CD14-positive monocyte (primary cell): ENCODE results near the gene KLRF1. TPM values are rescaled to one million over a fixed set of nuclear protein-coding genes. Genes with fewer than 3 reads are reported as not detected.

Experiments used
- DNase-seq, 3 donors: peaks; one replicate each; pipeline ENCODE4 v3.0.0-alpha.2; 2011 to 2022
- H2AFZ ChIP-seq: 2 replicates; pipeline ENCODE4 v1.6.0; 2012; ENCODE audit warnings: mild to moderate bottlenecking, low read depth, low read length, inconsistent platforms; ENCODE audit not compliant: insufficient read depth, poor library complexity, severe bottlenecking
- H3K27ac ChIP-seq, 2 donors: 1 replicate in 1 of 2; 2 replicates in 1 of 2; pipeline ENCODE4 v1.5.1; 2012 to 2013; ENCODE audit warnings: low read length in 2 of 2, control low read depth in 1 of 2, inconsistent platforms in 1 of 2, low read depth in 1 of 2, mild to moderate bottlenecking in 1 of 2
- H3K27me3 ChIP-seq, 2 donors: one replicate each; pipeline versions ENCODE4 v1.6.0 to v1.6.1; 2011 to 2013; ENCODE audit warnings: low read length in 2 of 2; ENCODE audit not compliant: control insufficient read depth in 2 of 2, insufficient read depth in 2 of 2
- H3K36me3 ChIP-seq, 2 donors: replicated peaks in 1 of 2; 1 replicate in 1 of 2; 2 replicates in 1 of 2; pipeline versions ENCODE4 v1.5.1 to v1.6.1; 2012 to 2013; ENCODE audit warnings: low read length in 2 of 2, control low read depth in 1 of 2, inconsistent platforms in 1 of 2, mild to moderate bottlenecking in 1 of 2; ENCODE audit not compliant: insufficient read depth in 2 of 2, control insufficient read depth in 1 of 2
- H3K4me1 ChIP-seq, 2 donors: 1 replicate in 1 of 2; 2 replicates in 1 of 2; pipeline versions ENCODE4 v1.5.1 to v1.6.1; 2012 to 2013; ENCODE audit warnings: low read length in 2 of 2, control low read depth in 1 of 2, inconsistent platforms in 1 of 2, mild to moderate bottlenecking in 1 of 2, moderate library complexity in 1 of 2; ENCODE audit not compliant: insufficient read depth in 2 of 2, control insufficient read depth in 1 of 2
- H3K4me2 ChIP-seq: replicated peaks from 2 replicates; pipeline ENCODE3; 2012; ENCODE audit warnings: low read length, moderate library complexity, mild to moderate bottlenecking; ENCODE audit not compliant: poor library complexity, severe bottlenecking; ENCODE audit errors: extremely low read depth
- H3K4me3 ChIP-seq, 3 experiments: fragments of 200-600 bp in 1 of 3; sonication (generic) in 1 of 3; replicated peaks in 1 of 3; 1 replicate in 2 of 3; 2 replicates in 1 of 3; pipeline ENCODE4 v1.5.1; 2011 to 2013; ENCODE audit warnings: low read length in 3 of 3, mild to moderate bottlenecking in 3 of 3, control low read depth in 2 of 3, low read depth in 2 of 3, inconsistent platforms in 1 of 3, moderate library complexity in 1 of 3
- H3K79me2 ChIP-seq: 2 replicates; pipeline ENCODE4 v1.6.0; 2012; ENCODE audit warnings: mild to moderate bottlenecking, control low read depth, inconsistent platforms, low read length, moderate library complexity; ENCODE audit not compliant: insufficient read depth
- H3K9ac ChIP-seq: 2 replicates; pipeline ENCODE4 v1.6.0; 2017; ENCODE audit warnings: low read length, mild to moderate bottlenecking; ENCODE audit not compliant: insufficient read depth, poor library complexity, severe bottlenecking
- H3K9me3 ChIP-seq, 2 donors: replicated peaks in 1 of 2; 1 replicate in 1 of 2; 2 replicates in 1 of 2; pipeline versions ENCODE4 v1.5.1 to v1.6.1; 2012 to 2013; ENCODE audit warnings: low read length in 2 of 2, control low read depth in 1 of 2; ENCODE audit not compliant: control insufficient read depth in 1 of 2, insufficient read depth in 1 of 2
- H4K20me1 ChIP-seq: 2 replicates; pipeline ENCODE4 v1.6.0; 2012; ENCODE audit warnings: mild to moderate bottlenecking, low read length, control low read depth, moderate library complexity; ENCODE audit not compliant: insufficient read depth
- H3K27ac Mint-ChIP-seq, 7 donors: one replicate each; pipeline ENCODE4 v1.8.0; 2020; ENCODE audit warnings: mild to moderate bottlenecking in 7 of 7, mixed read lengths in 7 of 7, moderate library complexity in 6 of 7, inconsistent platforms in 2 of 7
- H3K27me3 Mint-ChIP-seq, 3 donors: one replicate each; pipeline ENCODE4 v1.8.0; 2021 to 2022; ENCODE audit warnings: low read depth in 3 of 3, mild to moderate bottlenecking in 3 of 3, mixed read lengths in 3 of 3, moderate library complexity in 3 of 3, inconsistent platforms in 1 of 3
- H3K36me3 Mint-ChIP-seq, 2 donors: one replicate each; pipeline ENCODE4 v1.8.0; 2020; ENCODE audit warnings: mixed read lengths in 2 of 2, inconsistent platforms in 1 of 2, mild to moderate bottlenecking in 1 of 2
- H3K4me1 Mint-ChIP-seq: one replicate; pipeline ENCODE4 v1.8.0; 2020; ENCODE audit warnings: mild to moderate bottlenecking, mixed read lengths
- H3K4me3 Mint-ChIP-seq, 2 donors: one replicate each; pipeline ENCODE4 v1.8.0; 2020; ENCODE audit warnings: mild to moderate bottlenecking in 2 of 2, mixed read lengths in 2 of 2, moderate library complexity in 1 of 2
- H3K9me3 Mint-ChIP-seq, 7 donors: one replicate each; pipeline ENCODE4 v1.8.0; 2020 to 2022; ENCODE audit warnings: mixed read lengths in 7 of 7, mild to moderate bottlenecking in 6 of 7, moderate library complexity in 6 of 7, inconsistent platforms in 2 of 7
- CTCF ChIP-seq: fragments of 200-600 bp; IDR thresholded peaks from one replicate; pipeline ENCODE4 v1.8.0; 2022; ENCODE audit warnings: antibody characterized with exemption, mild to moderate bottlenecking
- WGBS: methylation state at CpG from one replicate; pipeline ENCODE4 v1.1.5; 2013; ENCODE audit warnings: missing lambda C conversion rate; ENCODE audit not compliant: insufficient coverage; 5-methylcytosine and 5-hydroxymethylcytosine counted together
- intact Hi-C, 2 donors: fragments of 100-400 bp; cut with micrococcal nuclease; formaldehyde crosslinking; loops; one replicate each; pipeline versions ENCODE4 v1.15.0 to v1.15.1; 2023
- polyA plus RNA-seq, 3 donors: library from polyadenylated mRNA; depleted of rRNA in 1 of 3; unstranded in 2 of 3; stranded (reverse) in 1 of 3; fragments of 300-500 nt in 2 of 3; fragments of >200 nt in 1 of 3; fragmentation: Illumina TruSeq in 2 of 3; gene quantifications; 1 replicate in 2 of 3; 2 replicates in 1 of 3; pipeline ENCODE4 v1.2.3, GENCODE V29; 2012 to 2021

The KLRF1 gene
- polyA plus RNA-seq, 3 donors: 0.45 to 2.2 (median 1.0) TPM

- H2AFZ ChIP-seq: no peak overlapping the region
- H3K36me3 Mint-ChIP-seq: no peaks in the 10 kb centered on the region
- H3K36me3 ChIP-seq: no peaks in the 10 kb centered on the region
- no peak for TF ChIP-seq CTCF
- H3K79me2 ChIP-seq: no peaks in the 10 kb centered on the region
- no peak overlapping the region for H3K4me3 ChIP-seq
- no peak overlapping the region for H3K27ac ChIP-seq
- no peak for DNase-seq
- intact Hi-C loops: loop anchor here (5.0 kb wide), 1 partner anchor 44 kb away; no protein-coding TSS in a partner anchor
- H3K9me3 ChIP-seq: no peaks in the 10 kb centered on the region
- peaks cover 42% of the 10 kb centered on the region for H3K4me1 Mint-ChIP-seq
- H4K20me1 ChIP-seq: no peaks in the 10 kb centered on the region
- peaks cover 0 to 1% (median 0%) of the 10 kb centered on the region in 3 donors for H3K27me3 Mint-ChIP-seq
- H3K4me2 ChIP-seq: no peak overlapping the region
- H3K4me1 ChIP-seq: peaks cover 19 to 26% of the 10 kb centered on the region in 2 donors
- H3K9ac ChIP-seq: no peak overlapping the region
- no peaks in the 10 kb centered on the region for H3K27me3 ChIP-seq
- H3K27ac Mint-ChIP-seq: no peak overlapping the region
- H3K4me3 Mint-ChIP-seq: no peak overlapping the region
- WGBS: no CpG with 5 or more reads among the region's 5 CpGs
- H3K9me3 Mint-ChIP-seq: no peaks in the 10 kb centered on the region
Observed at GRCh38 chr12:9796346-9796745, 30.9 kb upstream of the KLRF1 start.

GRCh38 chr12:9796971-9797370 is 30.3 kb upstream of the KLRF1 start:
- peaks cover 19 to 26% of the 10 kb centered on the region in 2 donors for H3K4me1 ChIP-seq
- no peaks in the 10 kb centered on the region for H3K27me3 ChIP-seq
- intact Hi-C loops: loop anchor here (5.0 kb wide), 1 partner anchor 45 kb away; no protein-coding TSS in a partner anchor
- H3K9me3 ChIP-seq: no peaks in the 10 kb centered on the region
- H3K4me3 ChIP-seq: no peak overlapping the region
- H4K20me1 ChIP-seq: no peaks in the 10 kb centered on the region
- Mint-ChIP-seq H3K4me1 (peaks cover 42% of the 10 kb centered on the region), H3K36me3 (no peaks in the 10 kb centered on the region), H3K9me3 (no peaks in the 10 kb centered on the region), H3K27ac (no peak overlapping the region), H3K27me3 (peaks cover 0 to 1% (median 0%) of the 10 kb centered on the region in 3 donors), H3K4me3 (no peak overlapping the region)
- no peaks in the 10 kb centered on the region for H3K79me2 ChIP-seq
- no peaks in the 10 kb centered on the region for H3K36me3 ChIP-seq
- no CpG with 5 or more reads among the region's 7 CpGs for WGBS
- H3K27ac ChIP-seq: no peak overlapping the region
- TF ChIP-seq CTCF: no peak
- no peak overlapping the region for H2AFZ ChIP-seq
- DNase-seq: no peak
- H3K9ac ChIP-seq: no peak overlapping the region
- no peak overlapping the region for H3K4me2 ChIP-seq
